DND-41 (cell line): Measurements from ENCODE around the gene MACF1.

Experiments used
- CTCF ChIP-seq: IDR thresholded peaks from 2 replicates; pipeline ENCODE4 v1.5.1; 2012; ENCODE audit warnings: borderline replicate concordance, low read length, moderate library complexity, mild to moderate bottlenecking; ENCODE audit not compliant: poor library complexity, severe bottlenecking; ENCODE audit errors: extremely low read depth
- EZH2 ChIP-seq: IDR thresholded peaks from 3 replicates; pipeline ENCODE4 v1.6.1; 2012; ENCODE audit warnings: borderline replicate concordance, low read depth, mild to moderate bottlenecking, moderate library complexity, low read length, inconsistent platforms; ENCODE audit not compliant: severe bottlenecking

DNA sequence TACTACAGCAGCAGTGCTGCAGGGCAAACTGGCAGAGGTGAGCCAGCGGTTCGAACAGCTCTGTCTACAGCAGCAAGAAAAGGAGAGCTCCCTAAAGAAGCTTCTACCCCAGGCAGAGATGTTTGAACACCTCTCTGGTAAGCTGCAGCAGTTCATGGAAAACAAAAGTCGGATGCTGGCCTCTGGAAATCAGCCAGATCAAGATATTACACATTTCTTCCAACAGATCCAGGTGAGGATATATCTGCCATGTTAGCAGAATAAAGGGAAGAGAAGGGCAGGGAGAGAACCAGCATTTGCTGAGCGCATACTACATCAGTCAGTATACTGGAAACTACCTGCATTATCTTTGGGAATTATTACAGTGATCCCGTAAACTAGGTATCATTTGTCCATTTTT, 157.0 kb downstream of the MACF1 start:
- TF ChIP-seq CTCF (no peak), EZH2 (no peak)
